Sigmoid colon (tissue), 7 donors: ENCODE measurements around the gene CCDC181. TPM values are rescaled to one million over a fixed set of nuclear protein-coding genes. Genes with fewer than 3 reads are reported as not detected.

Source experiments
- DNase-seq: peaks from one replicate; pipeline ENCODE4 v3.0.0-alpha.2; 2019
- H3K27ac ChIP-seq, 4 donors: fragments of 200-600 bp; sonication (generic); one replicate each; pipeline ENCODE4 v1.5.1; 2016 to 2019; ENCODE audit warnings: mild to moderate bottlenecking in 1 of 4
- H3K27me3 ChIP-seq, 3 donors: fragments of 200-600 bp; sonication (generic); one replicate each; pipeline ENCODE4 v1.5.1; 2019; ENCODE audit warnings: mild to moderate bottlenecking in 1 of 3
- H3K36me3 ChIP-seq, 4 donors: fragments of 200-600 bp; sonication (generic); one replicate each; pipeline ENCODE4 v1.5.1; 2016 to 2019
- H3K4me1 ChIP-seq, 4 donors: fragments of 200-600 bp; sonication (generic); one replicate each; pipeline ENCODE4 v1.5.1; 2017 to 2019
- H3K4me3 ChIP-seq, 4 donors: fragments of 200-600 bp; sonication (generic); one replicate each; pipeline ENCODE4 v1.5.1; 2017 to 2019; ENCODE audit warnings: mild to moderate bottlenecking in 2 of 4, moderate library complexity in 1 of 4
- H3K9me3 ChIP-seq, 4 donors: fragments of 200-600 bp in 3 of 4; sonication (generic) in 3 of 4; one replicate each; pipeline versions ENCODE4 v1.5.1 to v1.6.1; 2013 to 2019
- CTCF ChIP-seq, 4 experiments: fragments of 450-650 bp in 3 of 4; fragments of 200-600 bp in 1 of 4; IDR thresholded peaks; one replicate each; pipeline ENCODE4 v1.5.1; 2016 to 2019; ENCODE audit warnings: antibody characterized with exemption in 4 of 4, mild to moderate bottlenecking in 3 of 4, moderate library complexity in 2 of 4
- EP300 ChIP-seq, 4 donors: sonication (generic); formaldehyde crosslinking; IDR thresholded peaks; one replicate each; pipeline ENCODE4 v1.6.1; 2017; ENCODE audit warnings: antibody characterized with exemption in 4 of 4
- POLR2A ChIP-seq, 2 donors: fragments of 450-650 bp; IDR thresholded peaks; one replicate each; pipeline ENCODE4 v1.6.1; 2016; ENCODE audit warnings: antibody characterized with exemption in 2 of 2, mild to moderate bottlenecking in 2 of 2, moderate library complexity in 2 of 2
- POLR2AphosphoS5 ChIP-seq, 4 donors: sonication (generic); formaldehyde crosslinking; IDR thresholded peaks; one replicate each; pipeline ENCODE4 v1.6.1; 2017; ENCODE audit warnings: antibody characterized with exemption in 4 of 4
- WGBS, 2 donors: extraction: QIAGEN DNeasy Blood & Tissue Kit; methylation state at CpG; one replicate each; pipeline ENCODE4 v1.1.7; 2013; 5-methylcytosine and 5-hydroxymethylcytosine counted together
- intact Hi-C: fragments of 100-400 bp; cut with DNase I; formaldehyde crosslinking; loops from one replicate; pipeline ENCODE4 v1.15.1; 2023
- polyA plus RNA-seq, 3 donors: library from polyadenylated mRNA; stranded (reverse); fragments of 200-250 nt; gene quantifications; one replicate each; pipeline ENCODE4 v1.2.3, GENCODE V29; 2013
- total RNA-seq, 4 donors: library from RNA; depleted of rRNA; stranded (reverse); fragments of >200 nt; gene quantifications; one replicate each; pipeline ENCODE4 v1.1.0, GENCODE V29; 2016
- donor health status: healthy with polysubstance abuse.
- donor health status: Bipolar disorder and iron deficiency.
- donor health status: healthy.

Gene CCDC181
- total and polyA plus RNA-seq, 7 donors, result 0.25 to 1.4 (median 1.1) TPM; not detected in 3

DNA sequence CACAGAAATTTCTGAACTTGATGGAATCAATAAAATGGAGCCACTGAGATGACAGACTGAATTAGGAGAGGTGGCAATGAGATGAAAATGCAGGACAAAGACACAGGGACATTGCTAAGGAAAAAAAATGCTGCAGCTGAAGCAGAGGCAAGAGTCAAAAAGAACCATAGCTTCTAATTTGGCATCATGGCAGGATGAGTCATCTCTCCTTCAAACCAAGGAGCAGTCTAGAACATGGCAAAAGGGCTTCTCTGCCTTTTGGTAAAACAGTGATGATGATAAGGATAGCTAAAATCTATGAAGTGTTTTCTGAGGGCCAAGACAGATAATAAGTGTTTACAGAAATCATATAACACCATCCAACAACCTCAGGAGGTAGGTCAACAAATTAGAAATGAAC lies 41.7 kb upstream of the CCDC181 start:
- TF ChIP-seq POLR2AphosphoS5 (IDR thresholded peaks at IDR 0.05) (no peak), POLR2A (IDR thresholded peaks at IDR 0.05) (no peak), CTCF (IDR thresholded peaks at IDR 0.05) (no peak)
- Histone ChIP-seq H3K27ac (no peak overlapping the region), H3K9me3 (no peaks in the 10 kb centered on the region), H3K4me1 (no peaks in the 10 kb centered on the region), H3K4me3 (no peak overlapping the region), H3K36me3 (peaks cover 0 to 38% (median 0%) of the 10 kb centered on the region in 4 donors), H3K27me3 (no peaks in the 10 kb centered on the region)
- DNase-seq, result no peak
- intact Hi-C loops, result no loop called here

- H3K9me3 ChIP-seq, result no peaks in the 10 kb centered on the region
- no peaks in the 10 kb centered on the region for H3K27me3 ChIP-seq
- no peak overlapping the region for H3K4me3 ChIP-seq
- intact Hi-C loops, result loop anchor here (1.0 kb wide), 1 partner anchor 80 kb away; no protein-coding TSS in a partner anchor
- no peaks in the 10 kb centered on the region for H3K4me1 ChIP-seq
- no peak for DNase-seq
- WGBS, 2 donors, result 80 to 81% methylated on average over 8 of the region's 8 CpGs
- no peak overlapping the region for H3K27ac ChIP-seq
- TF ChIP-seq EP300 (IDR thresholded peaks at IDR 0.05) (no peak), CTCF (IDR thresholded peaks at IDR 0.05) (peak in 3 of 4 experiments; percentile 10 to 35 (median 35))
- H3K36me3 ChIP-seq, result peaks cover 0 to 38% (median 0%) of the 10 kb centered on the region in 4 donors
Observed at GRCh38 chr1:169466259-169467230, 39.3 kb upstream of the CCDC181 start.

DNA sequence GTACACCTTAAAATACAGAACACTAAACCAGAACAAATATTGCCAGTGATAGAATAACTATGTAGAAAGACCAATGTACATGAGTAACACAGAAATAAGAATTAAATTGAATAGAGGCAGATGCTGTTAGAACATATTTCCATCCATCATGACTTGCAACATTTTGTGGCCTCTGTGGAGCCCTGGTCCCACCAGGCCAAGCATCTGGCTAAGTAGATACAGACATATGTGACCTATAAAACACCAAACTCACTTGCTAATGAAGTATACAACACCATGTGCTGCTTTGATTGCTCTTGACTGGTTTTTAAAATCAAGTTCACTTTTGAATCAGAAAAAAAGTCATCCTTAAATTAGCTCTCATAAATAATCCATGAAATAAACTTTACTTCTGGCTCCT lies 38.0 kb upstream of the CCDC181 start:
- no peak for TF ChIP-seq CTCF (IDR thresholded peaks at IDR 0.05)
- no peak for TF ChIP-seq POLR2AphosphoS5 (IDR thresholded peaks at IDR 0.05)
- no peak for TF ChIP-seq EP300 (IDR thresholded peaks at IDR 0.05)
- no peak for TF ChIP-seq POLR2A (IDR thresholded peaks at IDR 0.05)
- H3K36me3 ChIP-seq, result peaks cover 0 to 38% (median 0%) of the 10 kb centered on the region in 4 donors
- intact Hi-C loops, result no loop called here
- H3K4me3 ChIP-seq, result no peak overlapping the region
- peaks cover 0 to 7% (median 5%) of the 10 kb centered on the region in 4 donors for H3K4me1 ChIP-seq
- H3K9me3 ChIP-seq, result no peaks in the 10 kb centered on the region
- H3K27ac ChIP-seq, result no peak overlapping the region
- no peak for DNase-seq
- peaks cover 0 to 4% (median 0%) of the 10 kb centered on the region in 3 donors for H3K27me3 ChIP-seq

- WGBS, 2 donors, result 97 to 98% methylated on average over 5 of the region's 5 CpGs
- peaks cover 0 to 10% (median 7%) of the 10 kb centered on the region in 4 donors for H3K4me1 ChIP-seq
- H3K27me3 ChIP-seq, result peaks cover 0 to 24% (median 0%) of the 10 kb centered on the region in 3 donors
- H3K4me3 ChIP-seq, result no peak overlapping the region
- no peak for TF ChIP-seq POLR2A (IDR thresholded peaks at IDR 0.05)
- no peak for TF ChIP-seq EP300 (IDR thresholded peaks at IDR 0.05)
- TF ChIP-seq CTCF (IDR thresholded peaks at IDR 0.05), result no peak
- TF ChIP-seq POLR2AphosphoS5 (IDR thresholded peaks at IDR 0.05), result no peak
- H3K36me3 ChIP-seq, result peaks cover 0 to 22% (median 0%) of the 10 kb centered on the region in 4 donors
- intact Hi-C loops, result no loop called here
- no peak for DNase-seq
- H3K9me3 ChIP-seq, result peaks cover 0 to 6% (median 0%) of the 10 kb centered on the region in 4 donors
- H3K27ac ChIP-seq, result no peak overlapping the region
Observed at GRCh38 chr1:169462385-169462784, 35.1 kb upstream of the CCDC181 start.
